Endothelial cell (in vitro differentiated cells): Measurements from ENCODE around the gene CHST8. TPM values are rescaled to one million over a fixed set of nuclear protein-coding genes. Genes with fewer than 3 reads are reported as not detected.

Experiments
- DNase-seq: peaks from one replicate; pipeline ENCODE4 v3.0.0; 2021; ENCODE audit warnings: low spot score
- H3K27ac Mint-ChIP-seq: one replicate; pipeline ENCODE4 v1.8.0; 2021; ENCODE audit warnings: mixed read lengths, inconsistent platforms; ENCODE audit not compliant: unreplicated experiment
- H3K27me3 Mint-ChIP-seq: one replicate; pipeline ENCODE4 v1.8.0; 2021; ENCODE audit warnings: mild to moderate bottlenecking, moderate library complexity, mixed read lengths, inconsistent platforms; ENCODE audit not compliant: unreplicated experiment
- H3K36me3 Mint-ChIP-seq: one replicate; pipeline ENCODE4 v1.8.0; 2021; ENCODE audit warnings: mild to moderate bottlenecking, low read depth, mixed read lengths, inconsistent platforms; ENCODE audit not compliant: unreplicated experiment
- H3K4me1 Mint-ChIP-seq: one replicate; pipeline ENCODE4 v1.8.0; 2021; ENCODE audit warnings: mild to moderate bottlenecking, mixed read lengths, inconsistent platforms; ENCODE audit not compliant: unreplicated experiment
- H3K4me3 Mint-ChIP-seq: one replicate; pipeline ENCODE4 v1.8.0; 2021; ENCODE audit warnings: mild to moderate bottlenecking, mixed read lengths, inconsistent platforms; ENCODE audit not compliant: unreplicated experiment
- H3K9me3 Mint-ChIP-seq: one replicate; pipeline ENCODE4 v1.8.0; 2021; ENCODE audit warnings: mixed read lengths, inconsistent platforms; ENCODE audit not compliant: unreplicated experiment
- total RNA-seq: library from RNA; stranded (reverse); fragmentation: NEBNext Ultra II Directional; extraction: Animal tissue kit (Norgen Biotek cat#: 25700); gene quantifications from one replicate; pipeline ENCODE4 v1.2.1, GENCODE V29; 2021; ENCODE audit not compliant: unreplicated experiment
- TF ChIP-seq, protein P1 (sequence below): fragments of 200-600 bp; sonication (generic); IDR thresholded peaks from one replicate; pipeline ENCODE4 v1.5.0; 2021; ENCODE audit warnings: antibody characterized with exemption; ENCODE audit not compliant: unreplicated experiment

CHST8 gene
- total RNA-seq, 1 donor from 2014 or later, result 0.54 TPM

- no peaks in the 10 kb centered on the region for H3K36me3 Mint-ChIP-seq
- no peak overlapping the region for H3K27ac Mint-ChIP-seq
- no peaks in the 10 kb centered on the region for H3K4me1 Mint-ChIP-seq
- H3K27me3 Mint-ChIP-seq, result peaks cover 1% of the 10 kb centered on the region
- TF ChIP-seq, protein P1, sequence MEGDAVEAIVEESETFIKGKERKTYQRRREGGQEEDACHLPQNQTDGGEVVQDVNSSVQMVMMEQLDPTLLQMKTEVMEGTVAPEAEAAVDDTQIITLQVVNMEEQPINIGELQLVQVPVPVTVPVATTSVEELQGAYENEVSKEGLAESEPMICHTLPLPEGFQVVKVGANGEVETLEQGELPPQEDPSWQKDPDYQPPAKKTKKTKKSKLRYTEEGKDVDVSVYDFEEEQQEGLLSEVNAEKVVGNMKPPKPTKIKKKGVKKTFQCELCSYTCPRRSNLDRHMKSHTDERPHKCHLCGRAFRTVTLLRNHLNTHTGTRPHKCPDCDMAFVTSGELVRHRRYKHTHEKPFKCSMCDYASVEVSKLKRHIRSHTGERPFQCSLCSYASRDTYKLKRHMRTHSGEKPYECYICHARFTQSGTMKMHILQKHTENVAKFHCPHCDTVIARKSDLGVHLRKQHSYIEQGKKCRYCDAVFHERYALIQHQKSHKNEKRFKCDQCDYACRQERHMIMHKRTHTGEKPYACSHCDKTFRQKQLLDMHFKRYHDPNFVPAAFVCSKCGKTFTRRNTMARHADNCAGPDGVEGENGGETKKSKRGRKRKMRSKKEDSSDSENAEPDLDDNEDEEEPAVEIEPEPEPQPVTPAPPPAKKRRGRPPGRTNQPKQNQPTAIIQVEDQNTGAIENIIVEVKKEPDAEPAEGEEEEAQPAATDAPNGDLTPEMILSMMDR, result no peak
- DNase-seq, result no peak
- H3K4me3 Mint-ChIP-seq, result no peak overlapping the region
- no peaks in the 10 kb centered on the region for H3K9me3 Mint-ChIP-seq
Observed at GRCh38 chr19:33700408-33701013, 78.8 kb downstream of the CHST8 start.

DNA sequence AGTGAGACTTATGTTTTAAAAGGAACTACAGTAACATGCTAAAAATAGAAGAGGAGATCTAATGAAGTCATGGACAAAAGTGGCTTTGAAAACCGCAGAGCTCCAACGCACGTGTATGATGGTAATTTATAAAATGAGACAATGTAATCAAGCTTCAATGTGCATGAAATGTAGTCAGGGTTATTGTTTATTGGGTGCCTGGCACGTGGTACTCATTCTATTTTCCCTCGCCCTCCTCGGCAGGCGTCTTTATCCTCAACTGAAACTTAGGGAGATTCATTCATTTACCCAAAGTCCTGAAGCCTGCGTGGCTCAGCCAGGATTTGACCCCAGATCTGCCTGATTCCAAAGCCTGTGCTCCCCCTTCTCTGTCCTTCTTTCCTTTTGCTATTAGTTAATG is 79.8 kb downstream of the CHST8 start:
- no peaks in the 10 kb centered on the region for H3K4me1 Mint-ChIP-seq
- TF ChIP-seq, protein P1, result no peak
- no peak overlapping the region for H3K4me3 Mint-ChIP-seq

GRCh38 chr19:33702606-33703437 is 81.1 kb downstream of the CHST8 start:
- TF ChIP-seq, protein P1, result no peak
- H3K9me3 Mint-ChIP-seq, result no peaks in the 10 kb centered on the region
- no peak overlapping the region for H3K27ac Mint-ChIP-seq
- H3K36me3 Mint-ChIP-seq, result no peaks in the 10 kb centered on the region
- no peak overlapping the region for H3K4me3 Mint-ChIP-seq
- DNase-seq, result no peak
- H3K27me3 Mint-ChIP-seq, result peaks cover 1% of the 10 kb centered on the region
- no peaks in the 10 kb centered on the region for H3K4me1 Mint-ChIP-seq

More for the DNA sequence above, 79.8 kb downstream of the CHST8 start:
- Mint-ChIP-seq H3K27ac (no peak overlapping the region), H3K27me3 (peaks cover 1% of the 10 kb centered on the region), H3K36me3 (no peaks in the 10 kb centered on the region), H3K9me3 (no peaks in the 10 kb centered on the region)
- DNase-seq, result no peak

- Mint-ChIP-seq H3K27me3 (peaks cover 3% of the 10 kb centered on the region), H3K27ac (no peak overlapping the region), H3K36me3 (no peaks in the 10 kb centered on the region), H3K4me3 (no peak overlapping the region), H3K9me3 (no peaks in the 10 kb centered on the region), H3K4me1 (no peaks in the 10 kb centered on the region)
- TF ChIP-seq, protein P1, result no peak
- no peak for DNase-seq
Observed at GRCh38 chr19:33703438-33703750, 81.6 kb downstream of the CHST8 start.

DNA sequence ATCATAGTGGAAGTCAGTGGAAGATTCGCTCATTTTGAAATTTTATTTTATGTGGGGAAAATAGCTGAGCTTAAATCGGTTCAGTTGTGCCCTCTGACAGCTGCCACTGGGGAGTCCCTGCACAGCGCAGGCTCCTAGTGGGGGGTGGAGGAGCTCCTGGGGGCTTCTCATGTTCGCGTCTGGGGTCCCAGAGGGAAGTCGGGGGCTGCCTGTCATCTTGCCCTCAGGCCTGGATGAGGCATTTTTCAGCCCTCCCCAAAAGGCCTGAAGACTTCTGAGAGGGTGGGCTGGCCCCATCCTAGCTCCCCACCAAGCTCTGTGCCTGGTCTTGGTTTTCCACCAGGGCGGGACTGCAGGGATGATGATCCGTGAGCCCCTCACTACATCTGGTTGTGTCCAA is 82.1 kb downstream of the CHST8 start:
- Mint-ChIP-seq H3K27me3 (peaks cover 3% of the 10 kb centered on the region), H3K27ac (no peak overlapping the region), H3K36me3 (no peaks in the 10 kb centered on the region), H3K4me1 (no peaks in the 10 kb centered on the region), H3K9me3 (no peaks in the 10 kb centered on the region), H3K4me3 (no peak overlapping the region)
- TF ChIP-seq, protein P1, result no peak
- DNase-seq, result no peak
